Prostate gland (tissue), 2 donors: Measurements from ENCODE around the gene SMYD3. TPM values are rescaled to one million over a fixed set of nuclear protein-coding genes. Genes with fewer than 3 reads are reported as not detected.

Experiments used
- DNase-seq: peaks from one replicate; pipeline ENCODE4 v3.0.0-alpha.2; 2019; ENCODE audit warnings: low spot score
- H3K27ac ChIP-seq, 2 donors: fragments of 200-600 bp; sonication (generic); 2 replicates each; pipeline ENCODE4 v1.5.1; 2017 to 2019
- H3K27me3 ChIP-seq: fragments of 200-600 bp; sonication (generic); replicated peaks from 2 replicates; pipeline ENCODE4 v1.5.1; 2019; ENCODE audit not compliant: insufficient read depth
- H3K36me3 ChIP-seq, 2 donors: fragments of 200-600 bp; sonication (generic); 1 replicate in 1 of 2; 2 replicates in 1 of 2; pipeline versions ENCODE4 v1.5.1 to v1.8.1; 2017 to 2019
- H3K4me1 ChIP-seq: fragments of 200-600 bp; sonication (generic); replicated peaks from 2 replicates; pipeline ENCODE4 v1.5.1; 2019
- H3K4me3 ChIP-seq, 2 donors: fragments of 200-600 bp; sonication (generic); 2 replicates each; pipeline ENCODE4 v1.5.1; 2017 to 2019
- H3K9me3 ChIP-seq: fragments of 200-600 bp; sonication (generic); 2 replicates; pipeline ENCODE4 v1.5.1; 2017
- CTCF ChIP-seq, 4 experiments: fragments of 200-600 bp in 2 of 4; fragments of 450-650 bp in 2 of 4; sonication (generic) in 2 of 4; IDR thresholded peaks; 1 replicate in 3 of 4; 2 replicates in 1 of 4; pipeline ENCODE4 v1.5.1; 2016 to 2019; ENCODE audit warnings: antibody characterized with exemption in 4 of 4, mild to moderate bottlenecking in 2 of 4, moderate library complexity in 2 of 4
- POLR2A ChIP-seq: fragments of 450-650 bp; IDR thresholded peaks from one replicate; pipeline ENCODE4 v1.6.1; 2016; ENCODE audit warnings: antibody characterized with exemption, mild to moderate bottlenecking
- POLR2AphosphoS5 ChIP-seq: sonication (generic); formaldehyde crosslinking; IDR thresholded peaks from one replicate; pipeline ENCODE4 v1.6.1; 2017; ENCODE audit warnings: antibody characterized with exemption
- WGBS: methylation state at CpG from one replicate; pipeline ENCODE4 v1.1.5; 2018; 5-methylcytosine and 5-hydroxymethylcytosine counted together
- intact Hi-C: fragments of 100-400 bp; cut with DNase I; formaldehyde crosslinking; loops from one replicate; pipeline ENCODE4 v1.14.2; 2022
- total RNA-seq, 2 donors: library from RNA; depleted of rRNA; stranded (reverse); fragments of >200 nt; gene quantifications; one replicate each; pipeline ENCODE4 v1.1.0, GENCODE V29; 2016

Gene SMYD3
- total RNA-seq, 2 donors from 2014 or later, result 19.8 to 23.9 TPM

DNA sequence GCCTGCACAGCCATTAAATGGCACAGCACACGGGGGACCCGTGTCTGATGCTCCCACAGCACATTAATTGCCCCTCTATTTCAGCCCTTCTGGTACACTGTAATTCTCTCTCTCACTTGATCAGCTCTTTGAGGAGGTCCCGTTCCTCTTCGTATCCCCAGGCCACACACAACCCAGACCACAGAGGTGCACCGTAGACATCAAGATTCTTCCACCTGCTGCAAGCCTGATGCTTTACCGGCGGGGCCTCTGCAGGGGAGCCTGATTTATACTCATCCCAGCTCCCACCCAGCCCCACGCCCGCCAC, 759 bp downstream of the SMYD3 start:
- Histone ChIP-seq H3K27me3 (no peaks in the 10 kb centered on the region), H3K27ac (no peak overlapping the region), H3K4me1 (no peaks in the 10 kb centered on the region), H3K9me3 (no peaks in the 10 kb centered on the region), H3K36me3 (no peaks in the 10 kb centered on the region), H3K4me3 (peak overlapping the region; percentile 75 to 81)
- WGBS, result 4% methylated on average over 9 of the region's 9 CpGs
- no peak for DNase-seq
- TF ChIP-seq CTCF (IDR thresholded peaks at IDR 0.05) (no peak), POLR2A (no peak)
- intact Hi-C loops, result loop anchor here (5.0 kb wide), 2 partner anchors 191 to 246 kb away; no protein-coding TSS in a partner anchor

DNA sequence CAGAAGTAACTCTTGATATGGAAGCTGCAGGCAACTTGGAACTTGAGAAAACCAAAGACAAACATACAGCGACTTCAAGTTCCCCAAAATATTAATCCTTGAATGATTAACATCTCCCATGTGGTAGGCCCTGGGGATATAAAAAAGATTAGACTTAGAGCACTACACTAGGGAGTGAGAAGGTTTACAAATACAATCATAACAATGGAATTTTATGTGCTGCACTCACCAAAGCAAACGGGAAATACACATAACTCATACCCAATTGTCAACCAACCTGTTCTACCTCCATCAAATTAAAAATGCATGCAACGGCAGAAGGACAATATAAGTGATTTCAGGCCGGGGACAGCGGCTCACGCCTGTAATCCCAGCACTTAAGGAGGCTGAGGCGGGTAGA, 3.7 kb downstream of the SMYD3 start:
- intact Hi-C loops, result no loop called here
- Histone ChIP-seq H3K36me3 (no peaks in the 10 kb centered on the region), H3K27ac (peak overlapping the region in 1 of 2 donors; percentile 41), H3K4me1 (no peaks in the 10 kb centered on the region), H3K4me3 (no peak overlapping the region), H3K9me3 (no peaks in the 10 kb centered on the region), H3K27me3 (no peaks in the 10 kb centered on the region)
- TF ChIP-seq CTCF (IDR thresholded peaks at IDR 0.05) (no peak), POLR2AphosphoS5 (peak; percentile 84)
- DNase-seq, result peak; percentile 32
- WGBS, result 48% methylated on average over 7 of the region's 7 CpGs

DNA sequence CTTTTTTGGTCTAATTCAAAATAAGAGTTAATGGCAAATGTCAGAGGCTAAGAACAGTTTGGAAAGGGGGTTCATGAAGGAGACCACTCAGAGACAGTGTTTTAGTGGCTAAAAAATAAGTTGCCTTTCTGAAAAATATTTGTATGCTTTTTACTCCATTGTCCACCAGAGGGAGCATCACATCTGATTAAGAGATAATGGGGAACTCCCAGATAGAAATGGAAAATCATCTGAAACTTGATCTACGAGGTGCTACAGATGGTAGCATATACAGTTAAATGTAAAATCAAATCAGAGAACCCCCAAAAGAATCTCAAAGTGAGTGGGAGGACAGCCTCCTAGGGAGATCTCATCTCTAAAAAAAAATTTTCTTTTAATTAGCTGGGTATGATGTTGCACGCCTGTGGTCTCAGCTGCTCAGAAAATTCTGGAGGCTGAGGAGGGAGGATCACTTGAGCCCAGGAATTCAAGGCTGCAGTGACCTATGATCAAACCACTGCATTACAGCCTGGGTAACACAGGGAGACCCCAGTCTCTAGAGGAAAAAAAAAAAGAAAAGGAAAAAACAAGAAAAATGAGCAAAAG, 9.7 kb downstream of the SMYD3 start:
- no peak for TF ChIP-seq POLR2A
- TF ChIP-seq POLR2AphosphoS5, result no peak
- TF ChIP-seq CTCF (IDR thresholded peaks at IDR 0.05), result peak; percentile 57 to 86 (median 83)
- 45% methylated on average over 2 of the region's 2 CpGs for WGBS
- intact Hi-C loops, result no loop called here
- Histone ChIP-seq H3K27me3 (no peaks in the 10 kb centered on the region), H3K4me3 (no peak overlapping the region), H3K4me1 (no peaks in the 10 kb centered on the region), H3K27ac (no peak overlapping the region), H3K36me3 (no peaks in the 10 kb centered on the region), H3K9me3 (no peaks in the 10 kb centered on the region)
- DNase-seq, result peak; percentile 37

GRCh38 chr1:246492611-246493245, 14.4 kb downstream of the SMYD3 start:
- H3K27ac ChIP-seq, result no peak overlapping the region
- no peaks in the 10 kb centered on the region for H3K4me1 ChIP-seq
- peak; percentile 65 for TF ChIP-seq POLR2AphosphoS5
- TF ChIP-seq CTCF (IDR thresholded peaks at IDR 0.05), result peak in 3 of 4 experiments; percentile 72 to 78 (median 73)
- TF ChIP-seq POLR2A, result no peak
- DNase-seq, result peak; percentile 56
- intact Hi-C loops, result loop anchor here (2.0 to 5.0 kb wide), 2 partner anchors 480 to 1342 kb away; no protein-coding TSS in a partner anchor
- 28% methylated on average over 3 of the region's 3 CpGs for WGBS
- no peak overlapping the region for H3K4me3 ChIP-seq
- H3K36me3 ChIP-seq, result no peaks in the 10 kb centered on the region
- no peaks in the 10 kb centered on the region for H3K9me3 ChIP-seq
- no peaks in the 10 kb centered on the region for H3K27me3 ChIP-seq

GRCh38 chr1:246491551-246492053, 15.5 kb downstream of the SMYD3 start:
- H3K27ac ChIP-seq, result no peak overlapping the region
- no peak for DNase-seq
- H3K9me3 ChIP-seq, result no peaks in the 10 kb centered on the region
- no peaks in the 10 kb centered on the region for H3K27me3 ChIP-seq
- H3K4me1 ChIP-seq, result no peaks in the 10 kb centered on the region
- no peaks in the 10 kb centered on the region for H3K36me3 ChIP-seq
- WGBS, result 83% methylated on average over 7 of the region's 7 CpGs
- no peak overlapping the region for H3K4me3 ChIP-seq
- no peak for TF ChIP-seq CTCF (IDR thresholded peaks at IDR 0.05)
- TF ChIP-seq POLR2AphosphoS5, result no peak
- no peak for TF ChIP-seq POLR2A
- intact Hi-C loops, result loop anchor here (2.0 to 5.0 kb wide), 2 partner anchors 479 to 1341 kb away; no protein-coding TSS in a partner anchor
